H9 (cell line): ENCODE results near the gene NAP1L1. TPM values are rescaled to one million over a fixed set of nuclear protein-coding genes. Genes with fewer than 3 reads are reported as not detected.

ENCODE experiments used
- DNase-seq: peaks from one replicate; pipeline ENCODE4 v3.0.0-alpha.2; 2017
- H2AFZ ChIP-seq: one replicate; pipeline ENCODE4 v1.6.1; 2013; ENCODE audit warnings: mild to moderate bottlenecking, low read length, control low read depth, moderate library complexity
- H2AK5ac ChIP-seq: 2 replicates; pipeline ENCODE4 v1.6.1; 2013; ENCODE audit warnings: low read length, control low read depth, mixed read lengths; ENCODE audit not compliant: insufficient read length
- H2BK120ac ChIP-seq: one replicate; pipeline ENCODE4 v1.6.1; 2013; ENCODE audit warnings: low read depth, mild to moderate bottlenecking, low read length, control low read depth, inconsistent platforms; ENCODE audit not compliant: poor library complexity, severe bottlenecking
- H2BK12ac ChIP-seq: 2 replicates; pipeline ENCODE4 v1.6.1; 2013; ENCODE audit warnings: low read length, control low read depth, mixed read lengths, low read depth; ENCODE audit not compliant: insufficient read length
- H2BK15ac ChIP-seq: 2 replicates; pipeline ENCODE4 v1.6.1; 2013; ENCODE audit warnings: low read depth, low read length, control low read depth
- H2BK20ac ChIP-seq: one replicate; pipeline ENCODE4 v1.6.1; 2013; ENCODE audit warnings: low read depth, mild to moderate bottlenecking, low read length, control low read depth, inconsistent platforms; ENCODE audit not compliant: poor library complexity, severe bottlenecking
- H2BK5ac ChIP-seq: 2 replicates; pipeline ENCODE4 v1.6.1; 2013; ENCODE audit warnings: low read length, control low read depth, mixed read lengths; ENCODE audit not compliant: insufficient read length
- H3K14ac ChIP-seq: 2 replicates; pipeline ENCODE4 v1.6.1; 2013; ENCODE audit warnings: low read length, control low read depth; ENCODE audit not compliant: insufficient read depth
- H3K18ac ChIP-seq: 2 replicates; pipeline ENCODE4 v1.6.1; 2013; ENCODE audit warnings: low read depth, mild to moderate bottlenecking, mixed read lengths, low read length, control low read depth; ENCODE audit not compliant: insufficient read length
- H3K23ac ChIP-seq: 2 replicates; pipeline ENCODE4 v1.6.1; 2013; ENCODE audit warnings: low read length, control low read depth, mixed read lengths, low read depth; ENCODE audit not compliant: insufficient read length
- H3K23me2 ChIP-seq: 2 replicates; pipeline ENCODE4 v1.6.1; 2013; ENCODE audit warnings: low read depth, mild to moderate bottlenecking, mixed read lengths, low read length, control low read depth; ENCODE audit not compliant: insufficient read length, poor library complexity, severe bottlenecking
- H3K27ac ChIP-seq: 2 replicates; pipeline ENCODE4 v1.5.1; 2013; ENCODE audit warnings: low read length, control low read depth, mixed read lengths, low read depth; ENCODE audit not compliant: insufficient read length
- H3K27me3 ChIP-seq: 2 replicates; pipeline ENCODE4 v1.6.1; 2013; ENCODE audit warnings: low read length, control low read depth, inconsistent platforms; ENCODE audit not compliant: insufficient read depth
- H3K4ac ChIP-seq: 2 replicates; pipeline ENCODE4 v1.6.1; 2013; ENCODE audit warnings: low read depth, mild to moderate bottlenecking, control low read depth, inconsistent platforms, low read length, moderate library complexity
- H3K4me1 ChIP-seq: 2 replicates; pipeline ENCODE4 v1.6.1; 2013; ENCODE audit warnings: low read length, control low read depth, inconsistent platforms; ENCODE audit not compliant: insufficient read depth
- H3K4me2 ChIP-seq: 2 replicates; pipeline ENCODE4 v1.6.1; 2013; ENCODE audit warnings: low read length, control low read depth, mixed read lengths; ENCODE audit not compliant: insufficient read length, insufficient read depth
- H3K56ac ChIP-seq: 2 replicates; pipeline ENCODE4 v1.6.1; 2013; ENCODE audit warnings: low read depth, mild to moderate bottlenecking, mixed read lengths, low read length, control low read depth; ENCODE audit not compliant: insufficient read length
- H3K79me1 ChIP-seq: 2 replicates; pipeline ENCODE4 v1.6.1; 2013; ENCODE audit warnings: low read depth, mild to moderate bottlenecking, moderate library complexity, low read length, control low read depth, inconsistent platforms; ENCODE audit not compliant: insufficient read depth, poor library complexity, severe bottlenecking
- H3K79me2 ChIP-seq: 2 replicates; pipeline ENCODE4 v1.6.1; 2013; ENCODE audit warnings: low read length, control low read depth, inconsistent platforms; ENCODE audit not compliant: insufficient read depth
- H3K9ac ChIP-seq: 2 replicates; pipeline ENCODE4 v1.6.1; 2013; ENCODE audit warnings: low read length, control low read depth, mixed read lengths; ENCODE audit not compliant: insufficient read length; ENCODE audit errors: extremely low read depth
- H3K9me3 ChIP-seq: one replicate; pipeline ENCODE4 v1.6.1; 2013; ENCODE audit warnings: low read depth, low read length, inconsistent platforms; ENCODE audit not compliant: control insufficient read depth
- H3T11ph ChIP-seq: one replicate; pipeline ENCODE4 v1.6.1; 2013; ENCODE audit warnings: mild to moderate bottlenecking, low read length, control low read depth, inconsistent platforms
- H4K20me1 ChIP-seq: one replicate; pipeline ENCODE4 v1.6.1; 2013; ENCODE audit not compliant: control insufficient read depth, insufficient read length, insufficient read depth
- H4K5ac ChIP-seq: 2 replicates; pipeline ENCODE4 v1.6.1; 2013; ENCODE audit warnings: low read depth, mild to moderate bottlenecking, mixed read lengths, low read length, control low read depth; ENCODE audit not compliant: insufficient read length
- H4K8ac ChIP-seq: replicated peaks from 2 replicates; pipeline ENCODE4 v1.6.1; 2013; ENCODE audit warnings: low read length, control low read depth, mixed read lengths, low read depth; ENCODE audit not compliant: insufficient read length
- H4K91ac ChIP-seq: 2 replicates; pipeline ENCODE4 v1.6.1; 2013; ENCODE audit warnings: low read depth, mild to moderate bottlenecking, moderate library complexity, mixed read lengths, low read length, control low read depth; ENCODE audit not compliant: insufficient read length
- H3K27ac Mint-ChIP-seq, 3 experiments: 2 replicates in 2 of 3; 3 replicates in 1 of 3; pipeline ENCODE4 v1.8.0; 2020 to 2021; ENCODE audit warnings: mixed read lengths in 3 of 3, mild to moderate bottlenecking in 1 of 3, moderate library complexity in 1 of 3
- H3K27me3 Mint-ChIP-seq: 2 replicates; pipeline ENCODE4 v1.8.0; 2021; ENCODE audit warnings: low read depth, mild to moderate bottlenecking, moderate library complexity, mixed read lengths
- H3K36me3 Mint-ChIP-seq, 3 experiments: 2 replicates in 2 of 3; 3 replicates in 1 of 3; pipeline ENCODE4 v1.8.0; 2020 to 2021; ENCODE audit warnings: low read depth in 3 of 3, mixed read lengths in 3 of 3; ENCODE audit not compliant: insufficient read depth in 1 of 3
- H3K4me1 Mint-ChIP-seq, 2 experiments: 2 replicates each; pipeline ENCODE4 v1.8.0; 2020; ENCODE audit warnings: mixed read lengths in 2 of 2
- H3K4me3 Mint-ChIP-seq, 2 experiments: 2 replicates in 1 of 2; 3 replicates in 1 of 2; pipeline ENCODE4 v1.8.0; 2020 to 2021; ENCODE audit warnings: mild to moderate bottlenecking in 2 of 2, mixed read lengths in 2 of 2, moderate library complexity in 1 of 2
- H3K9me3 Mint-ChIP-seq, 2 experiments: 2 replicates in 1 of 2; 3 replicates in 1 of 2; pipeline ENCODE4 v1.8.0; 2020; ENCODE audit warnings: mild to moderate bottlenecking in 2 of 2, mixed read lengths in 2 of 2, moderate library complexity in 1 of 2
- CTCF ChIP-seq: fragments of 200-600 bp; sonication (generic); conservative IDR thresholded peaks from 3 replicates; pipeline ENCODE4 v1.8.0; 2021; ENCODE audit warnings: antibody characterized with exemption, mild to moderate bottlenecking
- WGBS: extraction: QIAGEN DNeasy Blood & Tissue Kit; methylation state at CpG from one replicate; pipeline ENCODE4 v1.1.7; 2013; ENCODE audit warnings: missing lambda C conversion rate, low lambda C conversion rate, mixed read lengths; ENCODE audit not compliant: insufficient read length; ENCODE audit errors: extremely low coverage; 5-methylcytosine and 5-hydroxymethylcytosine counted together
- total RNA-seq: library from RNA; stranded (reverse); gene quantifications from 2 replicates; pipeline ENCODE4 v1.2.1, GENCODE V29; 2021

Gene NAP1L1
- total RNA-seq, 1 experiment from 2014 or later = 1,012 TPM

- Histone ChIP-seq H4K20me1 (no peaks in the 10 kb centered on the region), H3K27me3 (no peaks in the 10 kb centered on the region), H2BK5ac (no peak overlapping the region), H2AK5ac (no peak overlapping the region), H3K27ac (no peak overlapping the region), H4K91ac (no peak overlapping the region), H4K8ac (no peak overlapping the region), H4K5ac (no peak overlapping the region), H2AFZ (no peak overlapping the region), H3K9me3 (no peaks in the 10 kb centered on the region), H3K4me2 (no peak overlapping the region), H3K79me1 (no peaks in the 10 kb centered on the region), H3K4me1 (no peaks in the 10 kb centered on the region), H2BK15ac (no peak overlapping the region), H3K23me2 (no peaks in the 10 kb centered on the region), H3K79me2 (no peaks in the 10 kb centered on the region), H3K18ac (no peak overlapping the region), H3K14ac (no peak overlapping the region), H3K9ac (no peak overlapping the region), H3K23ac (no peak overlapping the region), H3T11ph (no peak overlapping the region), H2BK20ac (no peak overlapping the region), H2BK12ac (no peak overlapping the region), H2BK120ac (no peak overlapping the region), H3K56ac (no peak overlapping the region), H3K4ac (no peak overlapping the region)
- H3K36me3 Mint-ChIP-seq = no peaks in the 10 kb centered on the region; a peak in 1 of 7 replicates
- H3K4me3 Mint-ChIP-seq = no peak overlapping the region
- no peak for TF ChIP-seq CTCF
- no peaks in the 10 kb centered on the region; the same call in 1 of the 2 replicates for H3K27me3 Mint-ChIP-seq
- peaks cover 2% of the 10 kb centered on the region in 2 experiments; a peak in 1 of 4 replicates for H3K4me1 Mint-ChIP-seq
- no peak for DNase-seq
- WGBS = no CpG with 5 or more reads among the region's 2 CpGs
- no peak overlapping the region for H3K27ac Mint-ChIP-seq
- no peaks in the 10 kb centered on the region for H3K9me3 Mint-ChIP-seq
Measured at GRCh38 chr12:76117751-76118150, 33.3 kb upstream of the NAP1L1 start.
